GM19023 (cell line): ENCODE measurements around the gene PRKD2.
"Not testable (repeated sequence)": the region's sequence is repeated elsewhere in the genome, so short reads cannot be mapped to it uniquely, and the experiment has no call there.

ENCODE experiments used
- ATAC-seq: cut with Tn5 transposase; IDR thresholded peaks from one replicate; pipeline ENCODE4 v1.9.1; 2021; ENCODE audit warnings: mild to moderate bottlenecking, moderate library complexity; ENCODE audit not compliant: unreplicated experiment

PRKD2 gene

DNA sequence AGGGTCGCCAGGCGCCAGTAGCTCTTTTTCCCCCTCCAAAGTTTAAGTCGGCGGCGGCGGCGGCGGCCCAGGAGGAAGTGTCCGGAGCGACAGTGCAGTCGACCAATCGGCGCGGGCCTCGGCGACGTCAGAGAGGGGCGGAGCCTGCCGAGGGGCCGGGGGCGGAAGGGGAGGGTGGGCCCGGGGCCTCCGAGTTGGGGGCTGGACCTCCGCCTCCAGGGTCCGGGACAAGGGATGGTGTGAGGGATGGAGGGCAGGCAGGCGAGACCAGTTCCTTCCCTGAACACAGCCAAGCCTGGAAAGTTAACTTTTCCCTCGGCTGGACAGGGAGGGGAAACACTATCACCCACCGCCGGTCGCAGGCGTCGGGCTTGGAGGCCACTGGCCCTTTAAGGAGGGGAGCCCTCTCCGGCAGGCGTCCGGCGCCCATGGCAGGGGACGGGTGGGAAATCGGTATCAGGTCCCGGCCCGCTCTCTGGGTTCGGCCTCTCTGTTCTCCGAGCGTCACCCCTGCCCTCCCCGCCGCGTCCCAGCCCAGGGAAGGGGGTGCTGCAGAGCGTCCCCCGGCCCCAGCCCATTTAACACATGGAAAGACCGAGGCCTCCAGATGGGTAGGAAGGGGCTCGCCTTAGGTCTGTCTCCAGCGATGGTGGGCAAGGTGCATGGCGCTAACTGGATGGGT lies at the start of gene PRKD2:
Gene PRKD2 (minus strand): TSS at position 81 of the 682 bp plus-strand sequence. CDS start 744 bp downstream, outside the sequence.
- ATAC-seq = peak; percentile 52

DNA sequence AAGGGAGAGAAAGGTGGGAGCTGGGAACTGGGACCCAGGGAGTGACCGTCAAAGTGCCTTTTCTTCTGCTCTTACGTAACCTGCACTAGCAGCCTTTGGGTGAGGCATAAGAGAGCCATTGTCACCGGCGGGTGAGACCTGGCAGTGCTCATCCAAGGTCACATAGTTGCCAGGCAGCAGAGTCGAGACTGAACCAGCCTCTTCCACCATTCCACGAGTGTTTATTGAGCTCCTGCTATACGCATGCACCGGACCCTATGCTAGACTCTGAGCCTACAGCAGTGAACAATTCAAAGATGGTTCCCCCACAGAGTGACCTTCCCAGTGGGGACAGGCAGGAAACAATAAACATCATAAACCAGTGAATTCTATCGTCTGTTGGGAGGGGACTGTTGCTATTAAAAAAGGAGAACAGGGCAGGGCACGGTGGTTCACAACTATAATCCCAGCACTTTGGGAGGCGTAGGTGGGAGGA lies 47.9 kb upstream of the PRKD2 start:
- no peak for ATAC-seq

DNA sequence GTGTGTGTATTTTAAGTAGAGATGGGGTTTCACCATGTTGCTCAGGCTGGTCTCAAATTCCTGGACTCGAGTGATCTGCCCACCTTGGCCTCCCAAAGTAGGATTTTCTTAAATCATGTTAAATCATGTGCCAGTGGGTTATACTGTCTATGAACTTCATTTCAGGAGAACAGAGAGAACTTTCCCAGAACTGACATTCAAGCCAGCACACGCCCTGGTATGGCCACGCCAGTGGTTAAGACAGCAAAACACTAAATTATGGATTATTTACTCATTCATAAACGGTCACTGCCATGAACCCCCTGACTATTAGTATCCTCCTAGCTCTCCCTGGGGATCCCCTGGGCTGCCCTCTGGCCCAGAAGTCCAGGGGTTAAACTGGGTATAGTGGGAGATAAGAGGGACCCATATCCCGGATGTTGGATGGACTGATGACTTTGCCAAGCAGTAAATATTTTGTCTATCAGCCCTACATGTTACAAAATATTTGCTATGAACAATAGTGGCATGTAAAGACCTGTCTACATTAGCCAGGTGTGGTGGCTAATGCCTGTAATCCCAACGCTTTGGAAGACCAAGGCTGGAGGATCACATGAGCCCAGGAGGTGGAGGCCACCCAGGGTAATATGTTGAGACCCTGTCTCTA lies 45.5 kb upstream of the PRKD2 start:
- no peak for ATAC-seq

DNA sequence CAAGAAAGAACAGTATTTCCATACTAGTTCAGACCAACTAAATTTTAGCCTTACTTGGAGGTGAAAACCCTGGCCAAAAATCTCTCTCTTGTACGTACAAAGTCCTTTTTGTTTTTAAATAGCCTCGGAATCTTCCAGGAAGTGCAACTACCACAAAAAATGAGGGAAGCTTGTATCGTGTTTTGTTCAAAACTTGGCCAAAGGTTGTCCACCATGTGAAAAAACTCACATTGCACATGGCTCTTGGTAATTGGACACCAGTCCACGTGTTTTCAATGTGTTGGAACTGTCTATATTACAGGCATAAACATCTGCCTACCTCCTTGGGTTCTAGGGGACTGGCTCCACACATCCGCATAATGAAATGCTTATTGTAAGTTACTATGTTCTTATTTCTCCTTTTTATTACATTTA lies 44.5 kb upstream of the PRKD2 start:
- no peak for ATAC-seq

DNA sequence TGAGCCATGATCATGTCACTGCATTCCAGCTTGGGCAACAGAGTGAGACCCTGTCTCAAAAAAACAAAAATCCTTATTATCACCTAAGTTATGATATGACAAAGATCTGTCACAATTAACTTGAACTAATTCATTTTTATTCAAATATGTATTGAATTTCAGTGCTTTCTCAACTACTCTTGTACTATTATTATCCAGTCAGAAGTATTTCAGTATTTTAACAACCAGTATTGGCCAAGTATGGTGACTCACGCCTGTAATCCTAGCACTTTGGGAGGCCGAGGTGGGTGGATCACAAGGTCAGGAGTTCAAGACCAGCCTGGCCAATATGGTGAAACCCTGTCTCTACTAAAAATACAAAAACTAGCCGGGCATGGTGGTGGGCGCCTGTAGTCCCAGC lies 44.0 kb upstream of the PRKD2 start:
- ATAC-seq = not testable (repeated sequence)

DNA sequence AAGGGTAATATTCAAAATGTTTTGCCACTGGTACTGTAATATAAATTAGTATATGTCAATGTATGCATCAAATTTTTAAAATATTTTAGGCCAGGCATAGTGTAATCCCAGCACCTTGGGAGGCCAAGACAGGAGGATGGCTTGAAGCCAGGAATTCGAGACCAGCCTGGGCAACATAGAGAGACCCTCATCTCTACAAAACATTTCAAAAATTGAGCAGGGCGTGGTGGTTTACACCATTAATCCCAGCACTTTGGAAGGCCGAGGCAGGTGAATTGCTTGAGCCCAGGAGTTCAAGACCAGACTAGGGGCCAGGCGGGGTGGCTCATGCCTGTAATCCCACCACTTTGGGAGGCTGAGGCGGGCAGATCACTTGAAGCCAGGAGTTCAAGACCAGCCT lies 43.4 kb upstream of the PRKD2 start:
- no peak for ATAC-seq

DNA sequence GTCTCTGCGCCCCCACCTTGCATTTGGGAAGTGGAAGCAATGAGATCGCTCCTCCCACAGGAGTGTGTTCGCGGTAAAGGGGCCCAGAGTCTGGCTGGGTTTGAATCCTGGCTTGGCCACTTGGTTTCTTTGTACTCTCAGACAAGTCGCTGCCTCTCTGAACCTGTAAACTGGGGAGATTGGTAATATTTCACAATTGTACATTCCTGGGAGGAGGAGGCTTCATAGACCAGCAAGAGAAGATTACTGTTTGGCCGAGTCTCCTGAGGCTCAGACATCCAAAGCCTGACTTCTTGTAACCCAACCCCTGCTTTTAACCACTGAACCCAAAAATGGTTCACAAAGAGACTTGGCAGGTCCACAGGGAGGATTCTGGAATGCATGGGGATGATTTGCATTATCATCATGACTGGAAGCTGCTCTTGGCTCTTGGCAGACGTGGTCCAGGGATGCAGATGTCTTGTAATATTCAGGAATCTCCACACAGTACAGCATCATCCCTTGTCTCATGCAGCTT lies 43.0 kb upstream of the PRKD2 start:
- no peak for ATAC-seq

DNA sequence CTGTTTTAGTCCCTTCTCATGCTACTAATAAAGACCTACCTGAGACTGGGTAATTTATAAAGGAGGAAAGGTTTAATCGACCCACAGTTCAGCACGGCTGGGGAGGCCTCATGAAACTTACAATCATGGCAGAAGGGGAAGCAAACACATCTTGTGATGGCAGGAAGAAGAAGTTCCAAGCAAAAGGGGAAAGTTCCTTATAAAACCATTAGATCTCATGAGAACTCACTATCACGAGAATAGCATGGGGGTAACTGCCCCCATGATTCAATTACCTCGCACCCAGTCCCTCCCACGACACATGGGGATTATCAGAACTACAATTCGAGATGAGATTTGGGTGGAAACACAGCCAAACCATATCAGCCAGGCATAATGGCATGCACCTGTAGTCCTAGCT lies 42.3 kb upstream of the PRKD2 start:
- ATAC-seq = no peak

DNA sequence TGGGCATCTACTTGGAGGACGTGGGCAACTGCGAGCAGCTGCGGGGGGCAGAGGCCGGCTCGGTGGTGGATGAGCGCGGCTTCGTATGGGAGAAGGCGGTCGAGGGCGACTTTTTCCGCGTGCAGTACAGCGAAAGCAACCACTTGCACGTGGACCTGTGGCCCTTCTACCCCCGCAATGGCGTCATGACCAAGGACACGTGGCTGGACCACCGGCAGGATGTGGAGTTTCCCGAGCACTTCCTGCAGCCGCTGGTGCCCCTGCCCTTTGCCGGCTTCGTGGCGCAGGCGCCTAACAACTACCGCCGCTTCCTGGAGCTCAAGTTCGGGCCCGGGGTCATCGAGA lies 39.6 kb upstream of the PRKD2 start:
- ATAC-seq = no peak

DNA sequence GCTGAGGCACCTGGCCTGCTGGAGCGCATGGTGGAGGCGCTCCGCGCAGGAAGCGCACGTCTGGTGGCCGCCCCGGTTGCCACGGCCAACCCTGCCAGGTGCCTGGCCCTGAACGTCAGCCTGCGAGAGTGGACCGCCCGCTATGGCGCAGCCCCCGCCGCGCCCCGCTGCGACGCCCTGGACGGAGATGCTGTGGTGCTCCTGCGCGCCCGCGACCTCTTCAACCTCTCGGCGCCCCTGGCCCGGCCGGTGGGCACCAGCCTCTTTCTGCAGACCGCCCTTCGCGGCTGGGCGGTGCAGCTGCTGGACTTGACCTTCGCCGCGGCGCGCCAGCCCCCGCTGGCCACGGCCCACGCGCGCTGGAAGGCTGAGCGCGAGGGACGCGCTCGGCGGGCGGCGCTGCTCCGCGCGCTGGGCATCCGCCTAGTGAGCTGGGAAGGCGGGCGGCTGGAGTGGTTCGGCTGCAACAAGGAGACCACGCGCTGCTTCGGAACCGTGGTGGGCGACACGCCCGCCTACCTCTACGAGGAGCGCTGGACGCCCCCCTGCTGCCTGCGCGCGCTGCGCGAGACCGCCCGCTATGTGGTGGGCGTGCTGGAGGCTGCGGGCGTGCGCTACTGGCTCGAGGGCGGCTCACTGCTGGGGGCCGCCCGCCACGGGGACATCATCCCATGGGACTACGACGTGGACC lies 39.1 kb upstream of the PRKD2 start:
- no peak for ATAC-seq

DNA sequence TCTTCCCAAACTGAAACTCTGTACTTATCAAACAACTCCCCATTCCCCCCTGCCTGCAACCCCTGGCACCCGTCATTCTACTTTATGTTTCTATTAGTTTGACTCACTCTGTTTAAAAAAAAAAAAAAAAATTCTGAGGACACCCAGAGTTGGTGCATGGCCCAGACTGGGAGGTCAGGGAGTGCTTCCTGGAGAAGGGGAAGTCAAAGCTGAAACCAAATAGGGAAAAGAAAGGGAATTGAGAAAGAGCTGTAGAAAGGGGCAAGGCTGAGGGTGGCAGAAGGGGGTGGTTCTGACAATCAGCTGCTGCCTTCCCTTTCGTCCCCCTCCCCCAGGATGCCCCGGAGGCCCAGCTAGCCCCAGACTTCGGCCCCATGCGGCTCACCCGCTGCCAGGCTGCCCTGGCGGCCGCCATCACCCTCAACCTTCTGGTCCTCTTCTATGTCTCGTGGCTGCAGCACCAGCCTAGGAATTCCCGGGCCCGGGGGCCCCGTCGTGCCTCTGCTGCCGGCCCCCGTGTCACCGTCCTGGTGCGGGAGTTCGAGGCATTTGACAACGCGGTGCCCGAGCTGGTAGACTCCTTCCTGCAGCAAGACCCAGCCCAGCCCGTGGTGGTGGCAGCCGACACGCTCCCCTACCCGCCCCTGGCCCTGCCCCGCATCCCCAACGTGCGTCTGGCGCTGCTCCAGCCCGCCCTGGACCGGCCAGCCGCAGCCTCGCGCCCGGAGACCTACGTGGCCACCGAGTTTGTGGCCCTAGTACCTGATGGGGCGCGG lies 38.4 kb upstream of the PRKD2 start:
- ATAC-seq = no peak

DNA sequence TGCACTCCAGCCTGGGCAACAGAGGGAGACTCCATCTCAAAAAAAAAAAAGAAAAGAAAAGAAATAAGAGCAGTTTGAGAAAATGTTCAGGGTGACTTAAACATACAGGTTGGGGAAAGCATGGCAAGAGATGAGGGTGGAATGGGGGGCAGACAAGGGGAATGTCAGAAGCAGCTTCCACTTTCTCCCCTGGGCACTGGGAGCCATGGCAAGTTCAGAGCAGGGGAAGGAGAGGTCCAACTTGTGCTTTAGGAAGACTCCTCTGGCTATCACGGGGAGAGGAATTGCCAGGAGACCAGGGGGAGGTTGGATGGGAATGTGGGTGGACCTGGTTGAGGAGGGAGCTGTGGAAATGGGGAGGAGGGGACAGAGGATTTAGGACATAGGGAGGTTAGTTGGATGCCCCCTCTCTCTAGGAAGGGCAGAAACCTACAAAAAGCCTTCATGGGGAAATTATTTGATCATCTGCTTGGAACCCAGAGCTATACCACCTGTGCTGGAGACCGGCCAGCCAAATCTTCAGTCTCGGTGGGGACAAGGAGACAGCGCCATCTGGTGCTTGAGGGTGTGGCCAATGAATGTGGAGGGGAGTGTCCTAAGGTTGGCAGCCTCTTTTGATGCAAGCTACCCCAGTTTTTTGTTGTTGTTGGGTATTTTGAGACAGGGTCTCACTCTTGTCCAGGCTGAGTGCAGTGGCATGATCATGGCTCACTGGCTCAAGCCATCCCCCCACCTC lies 36.7 kb upstream of the PRKD2 start:
- ATAC-seq = no peak

DNA sequence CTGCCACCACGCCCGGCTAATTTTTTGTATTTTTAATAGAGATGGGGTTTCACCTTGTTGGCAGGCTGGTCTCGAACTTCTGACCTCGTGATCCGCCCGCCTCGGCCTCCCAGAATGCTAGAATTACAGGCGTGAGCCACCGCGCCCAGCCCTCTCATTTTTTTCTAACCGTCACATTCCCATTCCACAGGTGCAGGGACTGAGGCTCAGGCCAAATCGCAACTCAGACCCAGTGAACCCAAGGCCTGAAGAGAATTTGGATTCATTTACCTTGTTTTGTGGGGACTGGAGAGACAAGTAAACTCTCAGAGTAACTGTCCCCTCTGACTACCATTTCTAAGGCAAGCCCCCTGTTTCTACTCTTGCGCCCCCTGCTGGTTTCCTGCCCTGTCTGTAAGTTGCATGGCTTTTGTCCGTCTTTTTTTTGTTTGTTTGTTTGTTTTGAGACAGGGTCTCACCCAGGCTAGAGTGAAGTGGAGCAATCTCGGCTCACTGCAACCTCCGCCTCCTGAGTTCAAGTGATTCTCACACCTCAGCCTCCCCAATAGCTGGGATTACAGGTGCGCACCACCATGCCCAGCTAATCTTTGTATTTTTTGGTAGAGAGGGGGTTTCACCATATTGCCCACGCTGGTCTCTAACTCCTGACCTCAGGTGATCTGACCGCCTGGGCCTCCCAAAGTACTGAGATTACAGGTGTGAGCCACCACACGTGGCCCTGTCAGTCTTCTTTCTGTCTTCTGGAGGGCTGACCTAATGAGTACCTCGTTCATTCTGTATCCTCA lies 31.6 kb upstream of the PRKD2 start:
- no peak for ATAC-seq

DNA sequence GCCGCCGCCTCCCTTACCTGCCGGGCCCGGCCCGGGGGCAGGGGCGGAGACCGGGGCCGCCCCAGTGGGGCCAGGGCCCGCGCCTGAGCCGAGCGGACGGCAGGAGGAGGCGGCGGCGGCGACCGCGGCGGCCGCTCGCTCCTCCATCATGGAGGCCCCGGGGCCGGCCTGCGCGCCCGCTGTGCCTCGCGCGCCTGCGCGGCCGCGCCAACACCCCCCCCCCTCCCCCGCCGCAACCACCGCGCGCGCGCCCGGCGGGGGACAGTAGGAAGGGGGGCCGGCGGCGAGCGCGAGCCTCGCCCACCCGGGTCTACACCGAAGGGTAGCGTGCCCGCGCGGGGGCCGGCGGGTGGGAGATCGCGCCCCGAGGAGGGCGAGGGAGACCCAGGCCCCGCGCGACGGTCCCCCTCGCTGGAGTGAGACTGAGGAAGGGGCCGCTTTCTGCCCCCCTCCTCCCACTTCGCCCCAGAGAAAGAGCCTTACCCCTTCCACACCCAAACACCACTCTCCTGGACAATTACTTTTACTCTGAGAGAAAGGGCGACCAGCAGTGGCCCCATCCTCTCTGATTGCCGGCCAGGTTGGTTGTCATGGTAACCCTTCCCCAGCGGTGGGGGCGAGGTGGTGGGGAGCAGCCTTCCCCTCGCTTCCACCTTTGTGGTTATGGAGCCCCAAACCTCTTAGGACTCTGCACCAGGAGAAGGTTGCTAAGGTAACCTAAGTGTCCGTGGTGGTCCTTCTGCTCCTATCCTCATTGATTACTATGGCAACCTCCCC lies 29.6 kb upstream of the PRKD2 start, which contains the start of gene STRN4:
Gene STRN4 (minus strand): TSS at position 170 of the 777 bp plus-strand sequence. CDS start 20 bp downstream, at position 150.
- peak; percentile 51 for ATAC-seq

DNA sequence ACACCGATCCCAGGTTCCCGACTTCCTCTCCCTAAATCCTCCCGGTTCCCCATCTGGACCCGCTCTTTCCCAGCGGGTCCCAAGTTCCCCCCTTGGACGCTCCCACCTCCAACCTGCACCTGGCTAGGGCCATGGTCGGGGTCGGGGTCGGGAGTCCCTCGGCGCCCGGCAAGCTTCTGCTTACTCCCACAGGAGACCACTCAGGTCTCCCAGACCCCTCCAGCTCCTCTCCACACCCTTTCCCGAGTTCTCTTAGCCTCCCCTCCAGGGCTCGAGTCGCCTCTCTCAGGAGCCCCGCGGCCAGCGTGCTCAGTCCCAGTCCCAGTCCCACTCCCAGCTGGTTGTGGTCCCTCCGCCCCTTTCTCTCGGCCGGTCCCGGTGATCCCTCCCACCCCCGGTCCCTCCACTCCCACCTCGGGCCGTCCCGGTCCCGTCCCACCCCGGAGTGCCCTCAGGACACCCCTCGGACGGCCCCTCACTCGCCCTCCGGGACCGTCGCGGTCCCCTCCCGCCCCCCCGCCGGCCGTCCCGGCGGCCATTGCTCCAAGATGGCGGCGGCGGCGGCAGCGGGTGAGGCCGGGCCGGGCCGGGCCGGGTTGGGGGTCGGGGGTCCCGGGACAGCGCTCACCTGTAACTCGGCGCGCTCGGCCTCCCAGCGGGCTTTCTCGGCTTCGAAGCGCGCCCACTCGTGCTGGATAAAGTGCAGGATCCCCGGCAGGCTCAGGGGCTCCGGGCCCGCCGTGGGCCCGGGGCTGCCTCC lies 28.8 kb upstream of the PRKD2 start, which contains the start of gene FKRP:
Gene FKRP (plus strand): TSS at position 537 of the 760 bp plus-strand sequence. CDS start 9,394 bp downstream, outside the sequence.
- ATAC-seq = no peak

DNA sequence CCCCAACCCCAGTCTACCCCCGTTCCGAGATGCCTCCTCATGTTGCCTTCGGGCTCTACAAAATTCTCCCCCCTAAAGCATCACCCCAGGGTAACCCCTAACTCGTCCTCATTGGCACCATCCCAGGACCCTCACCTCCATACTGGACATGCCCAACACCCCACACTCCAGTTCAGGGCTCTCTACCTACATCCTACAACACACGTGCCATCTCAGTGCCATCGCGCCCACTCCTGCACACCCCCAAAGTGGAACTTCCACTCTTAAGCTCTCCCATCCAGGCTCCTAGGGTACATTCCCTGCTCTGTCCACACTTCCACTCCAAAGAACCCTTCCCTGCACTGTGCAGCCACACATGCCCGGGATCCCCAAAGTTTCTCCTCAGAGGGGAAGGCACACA lies 28.1 kb upstream of the PRKD2 start:
- no peak for ATAC-seq

DNA sequence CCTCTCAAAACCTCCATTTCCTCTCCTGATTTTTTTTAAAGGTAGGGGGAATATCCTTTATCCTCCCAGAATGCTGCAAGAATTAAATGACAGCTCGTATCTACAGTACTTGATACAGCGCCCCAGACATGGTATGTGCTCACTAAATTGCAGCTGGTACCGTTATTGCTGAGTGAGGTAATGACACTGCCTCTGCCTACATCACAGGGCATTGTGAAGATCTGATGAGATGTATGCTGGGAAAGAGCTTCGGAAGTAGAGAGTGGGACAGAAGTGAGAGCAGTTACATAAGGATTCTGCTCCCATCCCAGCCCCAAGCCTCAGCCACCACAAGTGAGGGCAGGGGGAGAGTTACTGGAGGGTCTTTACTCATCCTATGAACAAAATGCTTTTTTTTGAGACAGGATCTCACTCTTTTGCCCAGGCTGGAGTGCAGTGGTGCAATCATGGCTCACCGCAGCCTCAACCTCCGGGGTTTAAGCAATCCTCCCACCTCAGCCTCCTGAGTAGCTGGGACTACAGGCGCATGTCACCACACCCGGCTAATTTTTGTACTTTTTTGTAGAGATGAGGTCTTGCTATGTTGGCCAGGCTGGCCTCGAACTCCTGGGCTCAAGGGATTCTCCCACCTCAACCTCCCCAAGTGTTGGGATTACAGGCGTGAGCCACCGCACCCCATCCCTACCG lies 27.2 kb upstream of the PRKD2 start:
- ATAC-seq = no peak
